Measurements from ENCODE around the gene ANKRD13D.
A peak's percentile ranks its signal among the peaks of the same experiment; 100 is the strongest.

The ANKRD13D gene

GRCh38 chr11:67273260-67273990, 15.7 kb upstream of the ANKRD13D start:
- no peak for DNase-seq (ENCODE audit: low read depth)

GRCh38 chr11:67274768-67275605, 14.1 kb upstream of the ANKRD13D start:
- no peak for DNase-seq (ENCODE audit: low read depth)

- DNase-seq (ENCODE audit: low read depth): no peak
Observed at GRCh38 chr11:67275606-67276409, 13.3 kb upstream of the ANKRD13D start.

GRCh38 chr11:67276781-67277230, 12.3 kb upstream of the ANKRD13D start:
- no peak for DNase-seq (ENCODE audit: low read depth)

- peak; percentile 93 for DNase-seq (ENCODE audit: low read depth)
Observed at GRCh38 chr11:67277231-67277961, 11.7 kb upstream of the ANKRD13D start.

GRCh38 chr11:67278135-67278938, 10.8 kb upstream of the ANKRD13D start:
- no peak for DNase-seq (ENCODE audit: low read depth)

- no peak for DNase-seq (ENCODE audit: low read depth)
Observed at GRCh38 chr11:67278939-67279588, 10.0 kb upstream of the ANKRD13D start.

- no peak for DNase-seq (ENCODE audit: low read depth)
Observed at GRCh38 chr11:67279589-67280340, 9.3 kb upstream of the ANKRD13D start.

- no peak for DNase-seq (ENCODE audit: low read depth)
Observed at GRCh38 chr11:67280341-67280787, 8.7 kb upstream of the ANKRD13D start.

- DNase-seq (ENCODE audit: low read depth): no peak
Observed at GRCh38 chr11:67280788-67281551, 8.1 kb upstream of the ANKRD13D start.

- DNase-seq (ENCODE audit: low read depth): no peak
Observed at GRCh38 chr11:67281552-67282150, 7.5 kb upstream of the ANKRD13D start.

GRCh38 chr11:67282155-67282875, 6.8 kb upstream of the ANKRD13D start:
- DNase-seq (ENCODE audit: low read depth): no peak

GRCh38 chr11:67282876-67283371, 6.2 kb upstream of the ANKRD13D start:
- DNase-seq (ENCODE audit: low read depth): no peak

GRCh38 chr11:67283481-67283963, 5.6 kb upstream of the ANKRD13D start:
- no peak for DNase-seq (ENCODE audit: low read depth)

GRCh38 chr11:67284811-67285540, 4.1 kb upstream of the ANKRD13D start:
- no peak for DNase-seq (ENCODE audit: low read depth)
